Stimulated activated CD8-positive, alpha-beta memory T cell treated with anti-CD3 and anti-CD28 coated beads, Interleukin-7, amount 100 ng/mL, for 24 hours (primary cell): ENCODE measurements around the gene DCAF6.

ENCODE experiments used
- DNase-seq: peaks from one replicate; pipeline ENCODE4 v3.0.0-alpha.2; 2020; ENCODE audit warnings: low read depth

Gene DCAF6

GRCh38 chr1:168101336-168101735, 164.9 kb downstream of the DCAF6 start:
- no peak for DNase-seq

GRCh38 chr1:168102487-168102886, 166.0 kb downstream of the DCAF6 start:
- no peak for DNase-seq

- no peak for DNase-seq
These were observed 168.1 kb downstream of the DCAF6 start for GRCh38 chr1:168104535-168104934.

GRCh38 chr1:168105846-168106245, 169.4 kb downstream of the DCAF6 start:
- no peak for DNase-seq

- no peak for DNase-seq
These were observed 169.8 kb downstream of the DCAF6 start for GRCh38 chr1:168106274-168106673.

GRCh38 chr1:168110896-168111545, 174.5 kb downstream of the DCAF6 start:
- DNase-seq, result no peak

DNA sequence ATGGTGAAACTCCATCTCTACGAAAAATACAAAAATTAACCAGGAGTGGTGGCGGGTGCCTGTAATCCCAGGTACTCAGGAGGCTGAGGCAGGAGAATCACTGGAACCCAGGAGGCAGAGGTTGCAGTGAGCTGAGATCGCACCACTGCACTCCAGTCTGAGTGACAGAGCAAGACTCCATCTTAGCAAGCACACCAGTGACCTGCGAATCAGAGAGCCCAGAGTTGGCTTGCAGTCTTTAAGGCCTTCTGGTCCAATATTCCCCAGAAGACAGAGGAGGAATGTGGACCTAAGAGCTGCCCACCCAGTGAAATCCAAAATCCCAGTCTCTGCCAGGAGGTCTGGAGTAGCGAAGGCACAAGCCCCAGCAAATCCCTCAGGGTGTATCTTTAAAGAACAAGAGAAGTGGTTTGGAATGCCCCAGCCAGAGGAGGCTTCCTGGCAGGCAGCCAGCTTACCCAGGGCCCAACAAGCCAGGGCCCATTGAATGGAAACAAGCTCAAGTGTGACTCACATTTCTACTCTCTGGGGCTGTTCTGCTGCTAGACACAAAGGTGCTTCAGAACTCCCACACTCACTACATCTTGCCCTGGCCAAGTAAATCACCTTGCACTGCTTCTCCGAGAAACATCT, 176.3 kb downstream of the DCAF6 start:
- no peak for DNase-seq

DNA sequence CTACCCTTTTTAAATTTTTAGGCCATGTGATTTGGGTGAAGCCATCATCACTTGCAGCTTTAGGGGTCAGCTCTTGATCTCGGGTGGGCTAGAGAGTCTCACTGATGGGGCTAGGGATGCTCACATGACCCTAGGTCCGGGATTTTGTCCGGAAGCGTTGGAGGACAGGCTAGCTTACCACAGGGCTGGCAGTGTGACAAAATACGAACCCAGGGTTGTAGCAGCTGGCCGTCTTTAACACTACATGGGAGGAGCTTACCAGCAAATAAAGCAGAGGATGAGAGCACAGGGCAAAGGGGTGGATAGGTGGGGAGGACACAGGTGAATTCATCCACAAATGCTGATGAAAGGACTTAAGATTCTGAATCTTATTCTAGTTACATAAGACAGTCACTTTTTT, 178.4 kb downstream of the DCAF6 start:
- no peak for DNase-seq

- no peak for DNase-seq
These were observed 179.9 kb downstream of the DCAF6 start for GRCh38 chr1:168116327-168116799.

GRCh38 chr1:168119750-168120149, 183.3 kb downstream of the DCAF6 start:
- DNase-seq, result no peak

- DNase-seq, result no peak
These were observed 185.0 kb downstream of the DCAF6 start for GRCh38 chr1:168121401-168122011.

DNA sequence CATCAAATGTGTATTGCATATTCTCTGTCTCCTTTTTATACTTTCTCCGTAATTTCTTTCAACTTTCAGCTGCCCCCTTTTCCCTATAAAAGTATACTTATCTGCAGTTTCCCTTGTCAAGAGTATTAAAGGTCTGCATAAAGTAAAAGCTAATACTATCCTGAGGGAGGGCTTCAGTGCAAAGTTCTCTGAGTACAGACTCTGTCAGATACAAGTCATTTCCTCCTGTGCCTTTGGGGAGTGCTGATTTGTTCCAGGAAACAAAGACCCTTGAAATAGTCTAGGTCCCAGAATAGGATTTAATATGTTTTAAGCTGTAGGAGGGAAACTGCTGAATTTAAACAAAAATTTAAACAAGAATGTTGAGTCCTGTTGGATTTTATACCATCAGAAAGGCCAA, 188.6 kb downstream of the DCAF6 start:
- DNase-seq, result no peak
